Transverse colon (tissue), 4 donors: Measurements from ENCODE around the gene MINDY4B. TPM values are rescaled to one million over a fixed set of nuclear protein-coding genes. Genes with fewer than 3 reads are reported as not detected.

Source experiments
- DNase-seq: peaks from one replicate; pipeline ENCODE4 v3.0.0-alpha.2; 2019
- H3K27ac ChIP-seq, 4 donors: fragments of 200-600 bp; sonication (generic); 2 replicates each; pipeline ENCODE4 v1.5.1; 2016 to 2018; ENCODE audit warnings: inconsistent platforms in 4 of 4
- H3K27me3 ChIP-seq: fragments of 200-600 bp; sonication (generic); 2 replicates; pipeline ENCODE4 v1.5.1; 2017; ENCODE audit warnings: inconsistent platforms
- H3K36me3 ChIP-seq, 4 donors: fragments of 200-600 bp; sonication (generic); 2 replicates each; pipeline ENCODE4 v1.5.1; 2017 to 2019; ENCODE audit warnings: inconsistent platforms in 4 of 4
- H3K4me1 ChIP-seq, 4 donors: fragments of 200-600 bp; sonication (generic); 2 replicates each; pipeline ENCODE4 v1.5.1; 2017 to 2020; ENCODE audit warnings: inconsistent platforms in 4 of 4
- H3K4me3 ChIP-seq, 4 donors: fragments of 200-600 bp; sonication (generic); 1 replicate in 1 of 4; 2 replicates in 3 of 4; pipeline versions ENCODE4 v1.5.1 to v1.6.1; 2017 to 2019; ENCODE audit warnings: inconsistent platforms in 4 of 4
- H3K9me3 ChIP-seq, 2 donors: fragments of 200-600 bp; sonication (generic); 2 replicates each; pipeline ENCODE4 v1.5.1; 2017 to 2019; ENCODE audit warnings: inconsistent platforms in 2 of 2
- EP300 ChIP-seq: sonication (generic); formaldehyde crosslinking; IDR thresholded peaks from one replicate; pipeline ENCODE4 v1.6.1; 2017; ENCODE audit warnings: antibody characterized with exemption, low read depth
- POLR2A ChIP-seq: fragments of 450-650 bp; IDR thresholded peaks from one replicate; pipeline ENCODE4 v1.6.1; 2016; ENCODE audit warnings: antibody characterized with exemption, mild to moderate bottlenecking, moderate library complexity
- POLR2AphosphoS5 ChIP-seq, 3 donors: sonication (generic); formaldehyde crosslinking; IDR thresholded peaks; one replicate each; pipeline ENCODE4 v1.6.1; 2016; ENCODE audit warnings: antibody characterized with exemption in 3 of 3
- WGBS, 2 donors: methylation state at CpG; one replicate each; pipeline ENCODE4 v1.1.5; 2018; ENCODE audit warnings: low coverage in 1 of 2; 5-methylcytosine and 5-hydroxymethylcytosine counted together
- in situ Hi-C, 4 donors: fragments of 200-750 bp; cut with MboI; loops; one replicate each; pipeline versions ENCODE4 v1.15.0 to v1.15.1; 2017; ENCODE audit warnings: low sequenced_read_pairs in 3 of 4, low pct_ligation_motif_present in 1 of 4, low pct_unique_long_range_greater_than_20kb in 1 of 4
- intact Hi-C: fragments of 100-400 bp; cut with DNase I; formaldehyde crosslinking; loops from one replicate; pipeline ENCODE4 v1.15.1; 2023; ENCODE audit warnings: low total_unique reads
- total RNA-seq, 4 donors: library from RNA; depleted of rRNA; stranded (reverse); fragments of >200 nt; gene quantifications; one replicate each; pipeline ENCODE4 v1.1.0, GENCODE V29; 2016
- TF ChIP-seq, protein P1 (sequence below), 5 experiments: fragments of 200-600 bp in 3 of 5; fragments of 450-650 bp in 2 of 5; sonication (generic) in 3 of 5; IDR thresholded peaks; 1 replicate in 2 of 5; 2 replicates in 3 of 5; pipeline ENCODE4 v1.5.1; 2016 to 2017; ENCODE audit warnings: antibody characterized with exemption in 5 of 5, inconsistent platforms in 3 of 5, mild to moderate bottlenecking in 2 of 5, moderate library complexity in 1 of 5

Gene MINDY4B
- total RNA-seq, 4 donors from 2014 or later, result not detected

DNA sequence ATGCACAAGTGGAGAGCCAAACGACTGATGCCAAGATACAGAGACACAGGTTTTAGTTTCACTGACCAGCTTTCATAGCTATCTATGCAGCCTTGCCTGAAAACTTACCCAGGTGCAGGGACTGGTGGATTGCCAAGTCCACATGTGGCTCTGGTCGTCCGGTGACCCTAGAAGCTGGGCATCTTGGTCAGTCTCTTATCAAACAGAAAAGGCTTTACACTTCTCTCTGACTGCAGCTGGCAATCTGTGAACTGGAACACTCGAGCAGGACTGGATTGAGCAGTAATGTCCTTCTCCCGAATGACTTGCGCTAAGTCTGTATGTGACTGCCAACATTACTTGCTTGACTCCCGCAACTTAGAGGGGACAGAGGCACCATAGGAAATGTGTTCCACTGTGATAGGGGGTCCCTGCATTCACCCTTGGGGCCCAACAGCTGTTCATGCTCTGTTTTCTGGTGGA lies 79.3 kb downstream of the MINDY4B start:
- DNase-seq, result no peak
- WGBS, 2 donors, result 60% methylated on average over 7 of the region's 7 CpGs; no CpG with 5 or more reads in 1 of the 2 donors
- TF ChIP-seq EP300 (no peak), POLR2A (no peak), POLR2AphosphoS5 (IDR thresholded peaks at IDR 0.05) (no peak)
- TF ChIP-seq, protein P1, sequence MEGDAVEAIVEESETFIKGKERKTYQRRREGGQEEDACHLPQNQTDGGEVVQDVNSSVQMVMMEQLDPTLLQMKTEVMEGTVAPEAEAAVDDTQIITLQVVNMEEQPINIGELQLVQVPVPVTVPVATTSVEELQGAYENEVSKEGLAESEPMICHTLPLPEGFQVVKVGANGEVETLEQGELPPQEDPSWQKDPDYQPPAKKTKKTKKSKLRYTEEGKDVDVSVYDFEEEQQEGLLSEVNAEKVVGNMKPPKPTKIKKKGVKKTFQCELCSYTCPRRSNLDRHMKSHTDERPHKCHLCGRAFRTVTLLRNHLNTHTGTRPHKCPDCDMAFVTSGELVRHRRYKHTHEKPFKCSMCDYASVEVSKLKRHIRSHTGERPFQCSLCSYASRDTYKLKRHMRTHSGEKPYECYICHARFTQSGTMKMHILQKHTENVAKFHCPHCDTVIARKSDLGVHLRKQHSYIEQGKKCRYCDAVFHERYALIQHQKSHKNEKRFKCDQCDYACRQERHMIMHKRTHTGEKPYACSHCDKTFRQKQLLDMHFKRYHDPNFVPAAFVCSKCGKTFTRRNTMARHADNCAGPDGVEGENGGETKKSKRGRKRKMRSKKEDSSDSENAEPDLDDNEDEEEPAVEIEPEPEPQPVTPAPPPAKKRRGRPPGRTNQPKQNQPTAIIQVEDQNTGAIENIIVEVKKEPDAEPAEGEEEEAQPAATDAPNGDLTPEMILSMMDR (IDR thresholded peaks at IDR 0.05), result no peak
- H3K36me3 ChIP-seq, result no peaks in the 10 kb centered on the region
- intact Hi-C loops, result no loop called here
- no peak overlapping the region for H3K4me3 ChIP-seq
- no peaks in the 10 kb centered on the region for H3K9me3 ChIP-seq
- in situ Hi-C loops, result no loop called here
- H3K27ac ChIP-seq, result no peak overlapping the region
- no peaks in the 10 kb centered on the region for H3K4me1 ChIP-seq
- H3K27me3 ChIP-seq, result no peaks in the 10 kb centered on the region

- TF ChIP-seq, protein P1 (IDR thresholded peaks at IDR 0.05), result no peak
- no peak for TF ChIP-seq POLR2A
- no peak for TF ChIP-seq POLR2AphosphoS5 (IDR thresholded peaks at IDR 0.05)
- no peak for TF ChIP-seq EP300
- Histone ChIP-seq H3K4me1 (no peaks in the 10 kb centered on the region), H3K9me3 (no peaks in the 10 kb centered on the region), H3K27me3 (no peaks in the 10 kb centered on the region), H3K36me3 (no peaks in the 10 kb centered on the region), H3K27ac (no peak overlapping the region), H3K4me3 (no peak overlapping the region)
- DNase-seq, result no peak
- intact Hi-C loops (no loop called here), in situ Hi-C loops (no loop called here)
- 95% methylated on average over 6 of the region's 6 CpGs; no CpG with 5 or more reads in 1 of the 2 donors for WGBS, 2 donors
Measured at GRCh38 chr3:150825192-150825915, 79.9 kb downstream of the MINDY4B start.

DNA sequence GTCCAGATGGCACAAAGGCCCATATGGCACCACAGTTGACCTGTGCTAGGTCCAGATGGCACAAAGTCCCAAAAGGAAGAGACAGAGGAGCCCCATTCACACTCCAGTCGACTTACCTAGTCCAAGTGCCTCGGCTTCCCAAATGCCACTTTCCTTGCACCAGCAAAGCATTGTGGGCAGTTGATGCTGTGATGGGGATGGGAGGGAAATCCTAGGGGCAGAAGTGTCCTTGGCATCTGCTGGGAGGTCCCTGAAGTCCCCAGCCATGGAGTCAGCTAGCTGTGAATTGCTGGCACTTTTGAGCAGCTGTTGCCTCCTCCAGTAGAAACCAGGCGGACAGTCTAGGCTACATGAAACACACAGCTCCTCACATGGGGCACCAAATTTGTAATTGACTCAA lies 82.0 kb downstream of the MINDY4B start:
- 75 to 94% methylated on average over 1 to 3 of the region's 3 CpGs for WGBS, 2 donors
- no peak overlapping the region for H3K27ac ChIP-seq
- no peaks in the 10 kb centered on the region for H3K9me3 ChIP-seq
- H3K27me3 ChIP-seq, result no peaks in the 10 kb centered on the region
- intact Hi-C loops, result no loop called here
- in situ Hi-C loops, result no loop called here
- H3K36me3 ChIP-seq, result no peaks in the 10 kb centered on the region
- no peak for TF ChIP-seq EP300
- TF ChIP-seq, protein P1 (IDR thresholded peaks at IDR 0.05), result no peak
- no peak for TF ChIP-seq POLR2A
- TF ChIP-seq POLR2AphosphoS5 (IDR thresholded peaks at IDR 0.05), result no peak
- DNase-seq, result no peak
- no peaks in the 10 kb centered on the region for H3K4me1 ChIP-seq
- H3K4me3 ChIP-seq, result no peak overlapping the region

DNA sequence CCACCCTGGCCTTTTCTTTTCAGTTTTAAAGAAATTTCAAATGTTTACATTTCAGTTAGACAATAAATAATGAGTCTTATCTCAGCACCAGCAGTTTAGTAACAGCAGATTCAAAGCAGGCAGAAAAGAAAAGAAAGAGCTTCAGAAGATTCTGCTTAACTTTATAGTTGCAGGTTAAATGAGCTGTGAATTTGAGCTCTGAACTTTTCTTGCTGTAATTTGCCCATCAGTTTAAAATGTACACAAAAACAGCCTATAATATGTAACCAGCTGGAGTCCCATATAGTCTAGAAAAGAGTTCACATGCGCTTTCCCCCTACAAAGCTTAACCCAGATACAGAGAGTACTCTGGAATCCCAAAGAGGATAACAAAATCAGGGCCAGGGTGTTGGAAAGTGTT lies 82.6 kb downstream of the MINDY4B start:
- H3K9me3 ChIP-seq, result no peaks in the 10 kb centered on the region
- no peaks in the 10 kb centered on the region for H3K36me3 ChIP-seq
- no peaks in the 10 kb centered on the region for H3K4me1 ChIP-seq
- TF ChIP-seq EP300, result no peak
- TF ChIP-seq POLR2A, result no peak
- TF ChIP-seq, protein P1 (IDR thresholded peaks at IDR 0.05), result no peak
- no peak for TF ChIP-seq POLR2AphosphoS5 (IDR thresholded peaks at IDR 0.05)
- no peaks in the 10 kb centered on the region for H3K27me3 ChIP-seq
- DNase-seq, result no peak
- WGBS, 2 donors, result 89 to 91% methylated on average over 1 of the region's 1 CpG
- no peak overlapping the region for H3K27ac ChIP-seq
- in situ Hi-C loops, result no loop called here
- H3K4me3 ChIP-seq, result no peak overlapping the region
- intact Hi-C loops, result no loop called here

Other genes with a start within 250 kb of the MINDY4B start
- not detected for gene ERICH6, start 201.5 kb downstream of the MINDY4B start, total RNA-seq
- gene SIAH2, start 142.3 kb downstream of the MINDY4B start, total RNA-seq, result 100 to 1,000 TPM in 1 of 4 donors, 10 to 100 TPM in 3; 24.8 to 102 (median 38.8) TPM
- under 1 TPM in 1 of 4 donors, not detected in 3; 0.14 TPM for gene CLRN1, start 67.3 kb upstream of the MINDY4B start, total RNA-seq
- gene MED12L, start 180.2 kb upstream of the MINDY4B start, total RNA-seq, result 1 to 10 TPM in 2 of 4 donors, under 1 TPM in 2; under 0.01 to 8.6 (median 0.64) TPM